ENCODE measurements around the gene KCNK3.
A peak's percentile ranks its signal among the peaks of the same experiment; 100 is the strongest.

Gene KCNK3

DNA sequence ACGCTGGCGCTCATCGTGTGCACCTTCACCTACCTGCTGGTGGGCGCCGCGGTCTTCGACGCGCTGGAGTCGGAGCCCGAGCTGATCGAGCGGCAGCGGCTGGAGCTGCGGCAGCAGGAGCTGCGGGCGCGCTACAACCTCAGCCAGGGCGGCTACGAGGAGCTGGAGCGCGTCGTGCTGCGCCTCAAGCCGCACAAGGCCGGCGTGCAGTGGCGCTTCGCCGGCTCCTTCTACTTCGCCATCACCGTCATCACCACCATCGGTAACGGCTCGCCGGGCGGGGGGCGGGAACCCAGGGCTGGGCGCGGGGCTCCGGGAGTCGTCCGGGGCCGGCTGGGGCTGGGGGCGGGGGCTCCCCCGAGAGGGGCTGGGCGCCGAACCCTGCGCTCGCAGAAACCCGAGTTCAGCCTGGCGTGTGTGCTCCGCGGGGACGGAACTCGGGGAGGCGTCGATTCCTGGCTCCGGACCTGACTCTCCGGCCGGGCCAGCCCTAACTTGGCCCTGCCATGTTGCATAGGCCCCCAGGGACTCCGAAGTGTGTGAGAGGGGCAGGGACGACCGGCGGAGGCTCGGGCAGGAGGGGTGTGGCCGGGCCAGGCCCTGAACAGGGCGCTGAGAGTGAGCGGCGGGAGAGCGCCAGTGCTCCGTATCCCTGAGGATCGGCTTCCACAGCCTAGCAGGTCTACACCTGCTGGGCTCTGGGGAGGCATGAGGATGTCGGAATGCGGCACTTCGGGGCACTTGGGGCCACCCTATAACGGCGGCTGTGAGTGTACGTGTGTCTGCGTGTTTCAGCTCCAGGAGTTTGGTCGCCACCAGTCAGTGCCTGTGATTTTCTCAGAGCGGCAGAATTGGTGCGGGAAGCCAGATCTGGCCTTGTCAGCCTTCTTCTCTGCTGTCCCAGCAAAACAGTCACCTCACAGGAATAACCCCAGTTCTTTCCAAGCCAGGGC is 651 bp downstream of the KCNK3 start:
- DNase-seq, result peak in 1 of 2 experiments; percentile 6

DNA sequence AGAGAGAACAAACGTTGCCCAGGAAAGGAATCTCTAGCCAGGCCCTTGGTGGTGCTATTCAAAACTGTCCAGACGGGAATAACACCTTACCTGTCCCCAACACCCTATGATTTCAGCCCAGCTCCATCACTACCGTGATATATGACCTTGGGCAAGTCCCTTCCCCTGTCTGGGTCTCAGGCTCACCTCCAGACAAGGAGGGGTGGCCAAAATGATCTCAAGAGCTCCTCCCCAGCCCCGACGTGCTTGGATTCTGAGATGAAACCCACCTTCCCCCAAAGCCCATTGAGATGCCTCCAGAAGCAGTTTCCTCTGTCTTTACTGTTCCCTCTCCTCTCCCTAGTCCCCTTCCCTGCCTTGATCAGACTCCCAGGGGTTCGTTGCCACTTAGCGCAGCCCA is 1.5 kb downstream of the KCNK3 start:
- DNase-seq, result no peak

DNA sequence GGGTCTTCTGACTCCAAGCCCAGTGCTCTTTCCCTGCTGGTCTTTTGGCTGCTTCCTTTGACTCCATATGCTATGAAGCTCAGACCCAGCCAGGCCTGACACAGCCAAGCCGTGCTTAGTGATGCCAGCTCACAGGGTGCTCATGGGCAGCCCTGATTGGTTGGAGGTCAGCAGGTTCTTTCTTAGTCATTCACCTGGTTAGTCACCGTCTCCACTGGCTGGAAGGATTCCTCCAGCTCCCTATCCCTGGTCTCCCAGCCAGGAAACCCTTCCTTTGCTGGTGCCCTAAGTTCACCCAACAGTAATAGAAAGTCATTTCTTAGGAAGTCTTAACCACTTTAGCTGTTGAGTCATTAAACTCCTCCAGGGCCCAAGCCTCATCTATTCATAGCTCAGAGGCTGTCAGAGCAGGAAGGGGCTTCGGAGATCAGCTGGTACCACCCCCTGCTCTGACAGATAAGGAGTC is 3.9 kb downstream of the KCNK3 start:
- no peak for DNase-seq

DNA sequence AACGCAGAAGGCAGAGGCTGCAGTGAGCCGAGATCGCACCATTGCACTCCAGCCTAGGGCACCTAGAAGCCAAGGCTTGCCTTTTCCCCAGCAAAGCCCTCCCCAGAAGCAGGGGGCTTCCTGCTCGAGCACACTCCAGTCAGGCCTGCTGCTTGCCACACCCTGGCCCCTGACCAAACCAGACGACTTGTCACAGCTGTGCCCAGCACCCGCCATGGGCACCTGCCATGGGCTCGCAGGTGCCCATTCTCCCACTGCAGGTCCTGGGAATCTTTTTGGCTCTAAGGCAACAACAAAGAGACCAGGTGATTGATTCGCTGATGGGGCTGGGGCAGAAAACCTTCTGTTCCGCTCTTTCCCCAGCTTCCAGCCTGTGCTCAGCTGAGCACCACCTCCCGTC is 4.9 kb downstream of the KCNK3 start:
- DNase-seq, result no peak

DNA sequence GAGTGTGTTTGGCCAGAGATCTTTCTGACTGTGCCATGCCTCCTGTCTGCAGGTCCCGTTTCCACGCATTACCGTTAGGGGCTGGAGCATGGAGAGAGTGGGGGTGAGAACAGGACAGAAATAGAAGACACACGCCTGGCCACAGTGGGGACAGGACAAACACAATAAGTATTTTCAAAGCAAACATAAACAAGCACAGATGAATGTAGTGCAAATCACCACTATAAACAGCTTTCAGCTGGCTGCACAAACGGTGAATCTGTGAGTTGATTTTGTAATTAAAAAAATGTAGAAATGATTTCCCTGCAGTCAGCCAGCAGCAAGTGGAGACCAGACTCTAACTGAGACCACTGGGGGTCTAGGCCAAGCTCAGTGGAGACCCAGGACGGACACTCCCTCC is 6.8 kb downstream of the KCNK3 start:
- DNase-seq, result no peak

DNA sequence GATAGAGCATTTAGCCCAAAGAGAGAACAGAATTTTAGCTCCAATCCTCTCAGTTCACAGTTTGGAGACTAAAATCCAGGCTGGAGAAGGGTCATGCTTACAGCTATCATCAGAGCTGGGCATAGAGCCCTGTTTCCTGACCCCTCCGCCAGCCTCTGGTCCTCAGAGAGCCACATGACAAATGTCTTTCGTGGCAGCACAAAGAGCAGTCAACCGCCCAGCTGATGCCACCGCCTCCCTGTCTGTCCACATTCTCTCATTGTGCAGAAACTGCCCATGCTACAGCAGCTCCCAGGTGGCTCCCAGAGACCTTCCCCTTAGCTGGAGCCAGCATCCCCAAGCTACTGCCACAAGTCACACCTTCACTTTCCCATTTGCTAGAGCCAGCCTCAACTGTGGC is 7.6 kb downstream of the KCNK3 start:
- no peak for DNase-seq

DNA sequence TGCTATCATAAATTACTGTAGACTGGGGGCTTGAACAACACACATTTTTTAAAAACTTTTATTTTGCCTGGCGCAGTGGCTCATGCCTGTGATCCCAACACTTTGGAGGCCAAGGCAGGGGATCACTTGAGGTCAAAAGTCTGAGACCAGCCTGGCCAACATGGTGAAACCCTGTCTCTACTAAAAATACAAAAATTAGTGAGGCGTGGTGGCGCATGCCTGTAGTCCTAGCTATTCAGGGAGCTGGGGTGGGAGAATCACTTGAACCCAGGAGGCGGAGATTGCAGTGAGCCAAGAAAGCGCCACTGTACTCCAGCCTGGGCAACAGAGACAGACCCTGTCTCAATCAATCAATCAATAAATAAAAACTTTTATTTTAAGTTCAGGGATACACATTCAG is 9.1 kb downstream of the KCNK3 start:
- DNase-seq, result no peak

DNA sequence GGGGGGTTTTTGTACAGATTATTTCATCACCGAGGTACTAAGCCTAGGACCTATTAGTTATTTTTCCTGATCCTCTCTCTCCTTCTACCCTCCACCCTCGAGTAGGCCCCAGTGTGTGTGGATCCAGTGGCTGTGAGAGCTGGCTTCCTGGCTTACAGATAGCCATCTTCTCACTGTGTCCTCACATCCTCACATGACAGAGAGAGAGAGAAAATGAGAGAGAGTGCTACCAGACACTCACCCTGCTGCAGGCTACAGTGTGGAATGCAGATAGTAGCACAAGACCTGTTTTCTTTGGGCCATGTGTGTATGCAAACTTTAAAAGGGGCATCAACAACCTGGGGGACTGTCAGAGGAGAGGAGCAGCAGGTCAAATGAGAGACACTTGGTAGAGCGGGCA is 9.5 kb downstream of the KCNK3 start:
- DNase-seq, result no peak

DNA sequence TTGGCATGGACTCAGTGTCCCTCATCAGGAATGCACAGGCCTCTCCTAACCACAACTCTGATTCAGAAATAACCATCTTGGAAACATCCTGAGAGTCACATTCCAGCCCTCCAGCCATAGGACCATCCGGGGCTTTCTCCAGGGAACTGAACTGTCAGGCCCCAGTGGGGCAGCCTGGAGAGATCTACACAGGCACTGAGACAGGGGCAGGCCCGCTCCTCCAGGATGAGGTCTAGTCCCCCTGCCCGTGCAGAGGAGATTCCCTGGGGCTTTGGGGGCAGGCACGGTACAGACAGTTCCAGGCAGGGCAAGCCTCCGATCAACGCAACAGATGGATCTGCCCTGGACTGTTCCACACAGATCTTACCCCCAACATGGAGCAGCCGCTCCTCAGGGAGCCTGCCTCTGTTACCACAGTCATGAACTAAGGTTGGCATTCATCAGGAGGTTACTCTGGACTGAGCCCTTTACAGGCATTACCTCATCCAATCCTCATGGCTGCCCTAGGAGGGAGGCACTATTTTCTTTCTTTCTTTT is 12.0 kb downstream of the KCNK3 start:
- no peak for DNase-seq

DNA sequence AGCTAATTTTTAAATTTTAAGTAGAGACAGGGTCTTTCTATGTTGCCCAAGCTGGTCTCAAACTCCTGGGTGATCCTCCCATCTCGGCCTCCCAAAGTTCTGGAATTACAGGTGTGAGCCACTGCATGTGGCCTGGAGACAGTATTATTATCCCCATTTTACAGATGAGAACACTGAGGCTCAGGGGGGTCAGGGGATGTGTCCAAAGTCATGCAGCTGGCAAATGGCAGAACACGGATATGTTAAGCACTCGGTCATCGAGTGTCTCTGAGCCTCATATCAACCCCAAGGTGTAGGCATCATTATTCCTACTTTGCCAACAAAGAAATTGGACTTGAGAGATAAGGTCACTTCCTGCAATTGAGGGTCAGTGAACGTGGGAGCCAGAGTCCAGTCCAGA is 12.6 kb downstream of the KCNK3 start:
- no peak for DNase-seq

DNA sequence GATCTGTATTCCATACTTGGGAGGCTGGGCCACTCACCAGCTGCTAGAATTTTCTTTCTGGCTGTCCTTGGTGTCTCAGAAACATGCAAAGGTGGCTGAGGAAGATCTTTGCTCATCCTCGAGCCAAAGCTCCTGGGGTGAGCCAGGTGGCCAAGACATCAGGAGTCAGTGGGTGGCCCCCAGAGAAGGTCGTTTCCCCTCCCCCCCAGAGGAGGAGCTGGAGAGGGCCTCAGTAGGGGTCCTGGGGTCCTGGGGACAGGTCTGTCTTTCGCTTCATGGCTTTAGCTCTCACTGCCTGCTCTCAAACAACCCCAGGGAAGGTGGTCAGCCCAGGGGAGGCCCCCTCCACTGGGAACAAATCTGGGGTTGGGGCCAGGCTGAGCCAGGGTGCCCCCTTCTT is 13.6 kb downstream of the KCNK3 start:
- no peak for DNase-seq

DNA sequence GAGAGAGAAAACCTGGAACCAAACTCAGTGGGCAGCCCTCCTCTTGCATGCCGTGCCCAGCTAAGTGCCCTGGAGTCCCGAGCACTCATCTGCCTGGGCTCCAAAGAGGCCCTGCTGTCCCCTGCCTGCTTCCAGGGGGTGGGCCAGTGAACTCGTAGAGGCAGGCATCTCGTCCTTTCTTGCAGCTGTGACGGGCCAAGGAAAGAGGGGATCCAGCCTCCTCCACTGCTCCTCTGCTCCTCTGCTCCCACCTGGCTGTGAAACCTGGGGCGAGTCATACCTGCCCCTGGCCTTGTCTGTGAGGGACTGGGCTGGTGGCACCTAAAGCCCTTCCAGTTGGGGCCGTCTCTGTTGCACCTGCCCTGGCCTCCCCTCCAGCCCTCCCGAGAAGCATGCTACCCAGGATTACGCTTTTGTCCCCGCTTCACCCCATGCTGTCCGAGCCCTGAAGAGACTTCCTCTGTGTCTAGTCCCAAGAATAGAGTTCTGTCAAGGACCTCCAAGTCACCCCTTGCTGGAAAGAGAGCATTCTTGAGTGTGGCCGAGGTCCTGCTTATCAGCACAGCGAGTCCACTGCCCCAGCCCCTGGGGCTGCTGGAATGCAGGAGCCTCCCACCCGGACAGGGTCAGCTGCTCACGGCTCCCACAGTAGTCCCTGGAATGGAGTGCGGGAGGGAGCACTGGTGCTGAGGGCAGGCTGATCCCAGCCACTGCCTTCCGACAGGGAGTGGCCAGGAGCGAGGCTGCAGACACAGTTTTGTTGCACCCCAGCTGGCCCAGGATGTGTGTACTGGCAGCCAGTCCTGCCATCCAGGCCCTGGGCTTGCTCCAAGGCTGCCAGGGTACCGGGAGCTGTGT is 14.3 kb downstream of the KCNK3 start:
- DNase-seq, result no peak

DNA sequence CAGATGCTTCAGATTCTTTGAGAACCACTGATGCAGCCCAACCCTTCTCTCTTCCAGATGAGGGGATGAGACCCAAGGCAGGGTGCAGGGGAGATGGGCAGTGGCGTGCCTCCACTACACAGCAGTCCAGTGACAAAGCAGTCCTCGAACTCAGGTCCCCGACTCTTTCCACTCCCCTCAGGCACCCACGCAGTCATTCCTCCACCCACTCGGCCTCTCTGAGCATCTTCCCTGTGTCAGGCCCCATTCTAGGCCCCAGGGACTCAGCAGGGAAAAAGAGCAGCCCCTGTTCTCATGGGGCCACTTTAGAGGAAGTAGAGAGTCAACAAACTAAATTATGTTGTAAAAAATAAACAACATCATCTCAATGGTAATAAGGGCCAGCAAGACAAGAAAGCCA is 15.2 kb downstream of the KCNK3 start:
- DNase-seq, result no peak

DNA sequence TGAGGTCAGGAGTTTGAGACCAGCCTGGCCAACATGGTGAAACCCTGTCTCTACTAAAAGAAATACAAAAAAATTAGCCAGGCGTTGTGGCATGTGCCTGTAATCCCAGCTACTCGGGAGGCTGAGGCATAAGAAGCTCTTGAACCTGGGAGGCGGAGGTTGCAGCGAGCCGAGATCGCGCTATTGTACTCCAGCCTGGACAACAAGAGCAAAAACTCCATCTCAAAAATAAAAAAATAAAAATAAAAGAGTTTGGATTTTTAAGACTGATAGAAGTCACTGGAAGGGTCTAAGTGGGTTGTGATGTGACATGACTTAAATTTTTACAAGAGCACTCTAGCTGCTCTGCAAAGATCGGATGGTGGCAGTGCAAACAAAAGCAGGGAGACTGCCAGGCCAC is 15.9 kb downstream of the KCNK3 start:
- no peak for DNase-seq

DNA sequence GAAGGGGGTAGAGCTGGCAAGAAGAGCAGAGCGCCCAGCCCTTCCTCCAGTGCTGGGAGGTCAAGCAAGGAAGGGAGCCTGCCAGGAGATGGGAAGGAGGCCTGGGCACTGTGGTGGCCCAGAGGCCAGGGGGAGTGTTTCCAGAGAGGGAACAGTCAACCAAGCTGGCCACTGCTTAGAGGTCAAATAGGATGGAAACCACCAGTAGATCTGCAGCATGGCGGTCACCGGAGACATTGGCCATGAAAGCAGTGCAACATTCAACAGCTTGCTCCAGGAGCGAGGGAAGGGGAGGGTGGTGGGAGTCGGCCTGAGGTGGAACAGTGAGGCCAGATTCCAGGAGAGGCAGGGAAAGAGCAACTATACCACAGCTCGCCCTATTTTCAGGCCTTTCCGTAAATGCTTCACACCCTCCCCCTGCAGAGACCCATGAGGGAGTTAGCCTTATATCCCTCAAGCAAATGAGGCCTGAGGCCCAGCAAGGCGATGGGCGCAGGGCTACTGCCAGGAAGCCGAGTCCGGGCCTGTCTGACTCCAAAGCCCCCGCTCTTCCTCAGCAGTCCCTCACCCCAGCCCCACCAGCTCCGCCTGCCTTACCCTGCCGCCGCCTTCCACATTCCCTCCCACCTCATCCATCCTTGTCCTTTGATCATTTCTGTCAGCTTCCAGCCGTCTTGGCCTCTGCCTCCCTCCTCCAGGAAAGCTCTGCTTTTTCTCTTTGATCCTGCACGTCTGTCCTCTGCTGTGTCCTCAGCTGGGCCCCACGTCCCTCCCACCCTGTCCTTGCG is 17.0 kb downstream of the KCNK3 start:
- DNase-seq, result no peak

DNA sequence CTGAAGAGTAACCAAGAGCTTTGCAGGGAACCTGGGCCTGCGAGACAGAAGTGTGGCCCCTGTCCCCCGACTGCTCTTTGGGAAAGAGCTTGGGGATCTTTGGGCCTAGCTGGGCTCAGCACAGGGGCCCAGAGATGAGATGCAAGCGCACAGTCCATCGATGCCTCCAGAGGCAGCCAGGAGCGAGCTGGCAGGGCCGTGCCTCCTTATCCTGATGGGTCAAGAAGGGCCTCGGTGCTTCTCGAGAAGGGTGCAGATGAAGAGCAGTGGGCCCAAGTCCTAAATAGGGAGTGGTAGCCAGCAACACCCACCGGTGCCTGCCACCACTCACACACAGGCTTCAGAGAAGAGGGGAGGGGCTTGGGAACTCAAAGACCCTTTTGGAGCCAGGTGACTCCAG is 17.6 kb downstream of the KCNK3 start:
- no peak for DNase-seq

DNA sequence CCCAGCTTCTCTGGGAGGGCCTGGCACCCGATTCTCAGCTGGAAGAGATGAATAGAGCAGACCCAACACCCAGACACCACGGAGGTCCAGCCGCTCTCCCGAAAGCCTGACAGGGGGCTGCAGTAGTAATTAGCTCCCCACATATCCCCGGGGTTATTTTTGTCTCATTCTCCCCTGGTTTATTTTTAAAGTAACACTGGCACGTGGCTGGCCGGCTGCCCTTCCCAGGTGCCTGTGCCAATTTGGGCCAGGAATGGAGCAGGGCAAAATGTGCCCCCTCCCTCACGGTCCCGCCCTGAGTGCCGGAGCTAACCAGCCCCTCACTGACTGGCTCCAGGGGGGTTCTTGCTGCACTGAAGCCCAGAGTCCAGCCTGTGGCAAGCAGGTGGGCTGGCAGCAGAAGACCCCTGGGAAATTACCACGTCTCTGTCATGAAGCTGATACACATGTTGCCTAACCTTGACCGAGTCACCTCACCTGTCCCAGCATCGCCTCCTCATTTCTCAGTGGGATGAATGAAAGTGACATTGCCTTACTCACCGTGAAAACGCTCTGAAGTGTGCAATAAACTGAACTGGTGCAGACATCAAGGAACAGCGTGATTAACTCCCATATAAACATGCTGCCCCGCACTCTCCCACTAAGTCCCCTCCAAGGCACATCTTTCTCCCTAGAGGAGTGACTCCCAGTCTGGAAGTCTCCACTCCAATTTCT is 18.4 kb downstream of the KCNK3 start:
- DNase-seq, result no peak

DNA sequence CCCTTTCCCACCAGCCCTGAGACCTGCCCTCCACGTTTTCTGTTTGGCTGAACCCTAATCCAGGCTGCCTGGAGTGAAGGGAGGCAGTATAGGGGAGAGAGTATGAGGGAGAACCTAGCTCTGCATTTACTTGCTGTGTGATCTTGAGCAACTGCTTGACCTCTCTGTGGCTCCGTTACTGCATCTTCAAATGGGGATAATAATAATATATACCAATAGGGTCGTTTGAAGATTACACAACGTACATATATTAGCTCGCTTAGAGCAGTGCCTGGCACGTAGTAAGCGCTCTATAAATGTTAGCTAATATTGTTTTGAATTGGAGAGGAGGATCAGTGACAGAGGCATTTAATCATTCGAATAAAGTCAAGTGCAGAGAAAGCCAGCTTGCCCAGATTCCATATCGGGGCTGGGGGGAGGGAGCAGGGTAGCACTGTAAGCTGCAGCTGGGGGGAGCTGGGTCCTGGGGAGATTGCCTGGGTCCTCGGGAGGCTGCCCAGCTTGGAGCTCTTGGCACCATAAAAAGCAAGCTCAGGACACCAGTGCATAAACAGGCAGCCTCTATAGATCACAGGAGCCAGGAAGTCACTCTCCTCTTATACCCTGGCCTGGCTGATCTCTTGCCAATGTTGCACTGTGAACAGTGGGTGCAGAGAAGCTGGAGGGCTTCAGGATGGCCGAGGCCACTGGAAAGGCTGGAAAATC is 19.1 kb downstream of the KCNK3 start:
- DNase-seq, result no peak

DNA sequence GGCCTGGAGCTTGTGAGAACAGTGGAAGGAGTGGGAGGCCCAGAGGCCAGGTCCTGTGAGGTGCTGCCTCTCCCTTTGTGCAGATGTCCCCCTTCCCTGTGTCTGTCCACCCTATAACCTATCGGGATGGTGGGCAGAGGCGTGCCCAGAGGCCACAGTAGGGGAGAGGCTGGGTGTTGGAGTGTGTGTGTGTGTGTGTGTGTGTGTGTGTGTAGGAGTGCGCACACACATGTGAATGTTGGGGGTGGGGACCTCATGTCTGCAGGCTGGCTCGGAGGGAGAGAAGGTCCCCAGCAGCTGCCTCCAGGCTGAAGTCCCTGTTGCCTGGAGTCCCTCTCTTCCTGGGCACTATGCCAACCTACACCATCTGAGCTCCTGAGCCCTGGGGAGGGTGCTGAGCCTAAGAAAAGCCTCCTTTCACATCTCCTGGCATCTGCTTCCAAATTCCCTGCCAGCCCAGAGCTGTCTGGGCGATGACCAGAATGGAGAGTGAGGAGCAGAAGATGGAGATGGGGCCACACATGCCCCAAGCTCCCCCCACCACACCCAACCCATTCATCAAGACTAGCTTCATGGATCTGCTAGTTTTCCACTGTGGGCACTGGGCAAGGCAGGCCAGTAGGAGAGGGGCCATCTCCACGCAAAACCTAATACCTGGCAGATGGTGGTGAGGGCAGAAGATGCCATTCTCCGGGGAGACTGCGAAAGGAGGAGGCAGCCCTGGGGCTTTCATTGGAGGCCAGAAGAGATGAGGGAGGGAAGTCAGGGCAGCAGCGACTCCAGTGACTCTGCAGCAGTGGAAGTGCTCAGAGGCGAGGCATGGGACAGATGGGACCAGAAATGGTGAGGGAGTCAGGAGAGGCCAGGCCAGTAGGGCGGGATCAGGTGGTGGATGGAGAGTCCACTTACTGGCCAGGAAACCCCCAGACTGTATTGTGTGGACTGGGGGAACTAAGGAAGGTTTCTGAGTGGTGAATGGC is 20.3 kb downstream of the KCNK3 start:
- no peak for DNase-seq
